Amygdala (tissue), 56 donors: ENCODE measurements around the gene PPP1R9B.
A peak's percentile ranks its signal among the peaks of the same experiment; 100 is the strongest.

Source experiments
- DNase-seq, 56 donors: peaks; one replicate each; lab custom pipeline; 2025; lab: John Stamatoyannopoulos, UW

Gene PPP1R9B

DNA sequence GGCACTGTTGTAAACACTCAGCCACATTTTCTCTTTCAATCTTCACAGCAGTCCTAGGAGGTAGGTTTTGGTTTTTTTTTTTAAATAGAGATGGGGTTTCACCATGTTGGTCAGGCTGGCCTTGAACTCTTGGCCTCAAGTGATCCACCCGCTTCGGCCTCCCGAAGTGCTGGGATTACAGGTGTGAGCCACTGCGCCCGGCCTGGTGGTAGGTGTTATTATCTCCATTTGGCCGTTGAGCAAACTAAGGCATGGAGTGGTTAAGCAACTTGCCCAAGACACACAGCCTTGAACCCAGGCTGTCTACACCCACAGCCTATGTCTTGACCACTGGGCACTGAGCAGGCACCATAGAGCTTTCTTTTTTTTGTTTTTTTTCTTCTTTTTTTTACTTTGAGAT is 24.0 kb upstream of the PPP1R9B start:
- no peak for DNase-seq

- no peak for DNase-seq
Observed at GRCh38 chr17:50173335-50173941, 23.0 kb upstream of the PPP1R9B start.

- DNase-seq = no peak
Observed at GRCh38 chr17:50172936-50173334, 22.5 kb upstream of the PPP1R9B start.

DNA sequence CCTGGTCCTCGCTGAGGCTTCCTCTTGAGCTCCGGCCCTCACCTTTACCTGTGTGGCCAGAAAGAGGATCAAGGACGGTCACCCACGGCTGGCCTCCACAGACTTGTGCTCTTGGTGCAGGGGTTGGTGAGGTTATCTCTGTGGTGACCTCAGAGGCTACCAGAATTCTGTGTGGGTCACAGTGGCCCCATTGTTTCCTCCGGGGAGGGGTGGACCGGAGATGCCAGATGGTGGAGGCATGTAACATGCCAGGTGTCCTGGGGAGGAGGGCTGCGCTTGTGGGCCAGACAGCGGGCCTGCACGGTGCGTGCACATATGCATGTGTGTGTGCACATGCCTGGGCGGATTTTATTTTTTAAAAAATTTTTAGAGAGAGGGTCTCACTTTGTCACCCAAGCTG is 21.7 kb upstream of the PPP1R9B start:
- DNase-seq = no peak

GRCh38 chr17:50171371-50172071 is 21.0 kb upstream of the PPP1R9B start:
- DNase-seq = no peak

DNA sequence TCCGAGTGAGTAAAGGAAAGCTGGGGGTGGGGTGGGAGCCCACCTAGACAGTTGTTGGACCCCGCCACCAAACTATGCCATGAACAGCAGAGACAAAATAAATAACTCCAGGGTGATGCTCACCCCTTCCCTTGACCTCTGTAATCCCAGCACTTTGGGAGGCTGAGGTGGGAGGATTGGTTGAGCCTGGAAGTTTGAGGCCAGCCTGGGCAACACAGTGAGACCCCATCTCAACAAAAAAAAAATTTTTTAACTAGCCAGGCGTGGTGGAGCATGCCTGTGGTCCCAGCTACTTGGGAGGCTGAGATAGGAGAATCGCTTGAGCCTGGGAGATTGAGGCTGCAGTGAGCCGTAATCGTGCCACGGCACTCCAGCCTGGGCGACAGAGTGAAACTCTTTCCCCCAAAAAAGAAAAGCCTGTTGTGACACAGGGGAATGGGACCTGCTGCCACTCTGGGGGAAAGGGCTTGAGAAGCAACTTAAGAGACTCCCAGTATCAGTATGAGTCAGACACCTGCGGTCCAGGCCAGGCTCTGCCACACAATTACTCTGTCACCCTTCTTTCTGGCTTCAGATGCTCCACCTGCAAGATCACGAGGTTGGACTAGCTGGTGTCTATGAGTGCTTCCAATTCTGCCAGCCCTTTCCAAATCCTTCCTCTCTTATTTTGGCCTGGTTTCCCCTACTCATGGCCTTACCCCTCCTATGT is 20.3 kb upstream of the PPP1R9B start:
- DNase-seq = no peak

DNA sequence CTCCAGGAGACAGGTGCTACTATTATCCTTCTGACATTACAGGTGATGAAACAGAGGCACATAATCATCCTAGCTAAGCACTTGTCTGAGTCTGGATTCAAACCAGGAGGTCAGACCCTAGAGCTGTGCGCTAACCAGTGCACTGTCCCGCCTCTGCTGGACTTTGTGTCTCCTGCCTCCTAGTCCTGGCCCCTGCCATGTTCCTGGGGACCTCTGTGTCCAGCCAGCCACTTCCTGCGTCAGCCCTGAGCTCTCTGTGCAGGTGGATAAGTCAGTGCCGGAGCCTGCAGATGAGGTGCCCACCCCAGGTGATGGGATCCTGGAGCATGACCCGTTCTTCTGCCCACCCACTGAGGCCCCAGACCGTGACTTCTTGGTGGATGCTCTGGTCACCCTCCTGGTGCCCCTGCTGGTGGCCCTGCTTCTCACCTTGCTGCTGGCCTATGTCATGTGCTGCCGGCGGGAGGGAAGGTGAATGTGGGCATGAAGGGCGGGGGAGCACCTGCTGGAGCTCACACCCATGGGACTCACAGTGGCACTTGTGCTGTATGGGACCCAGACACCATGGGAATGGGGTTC is 19.5 kb upstream of the PPP1R9B start:
- DNase-seq = no peak

DNA sequence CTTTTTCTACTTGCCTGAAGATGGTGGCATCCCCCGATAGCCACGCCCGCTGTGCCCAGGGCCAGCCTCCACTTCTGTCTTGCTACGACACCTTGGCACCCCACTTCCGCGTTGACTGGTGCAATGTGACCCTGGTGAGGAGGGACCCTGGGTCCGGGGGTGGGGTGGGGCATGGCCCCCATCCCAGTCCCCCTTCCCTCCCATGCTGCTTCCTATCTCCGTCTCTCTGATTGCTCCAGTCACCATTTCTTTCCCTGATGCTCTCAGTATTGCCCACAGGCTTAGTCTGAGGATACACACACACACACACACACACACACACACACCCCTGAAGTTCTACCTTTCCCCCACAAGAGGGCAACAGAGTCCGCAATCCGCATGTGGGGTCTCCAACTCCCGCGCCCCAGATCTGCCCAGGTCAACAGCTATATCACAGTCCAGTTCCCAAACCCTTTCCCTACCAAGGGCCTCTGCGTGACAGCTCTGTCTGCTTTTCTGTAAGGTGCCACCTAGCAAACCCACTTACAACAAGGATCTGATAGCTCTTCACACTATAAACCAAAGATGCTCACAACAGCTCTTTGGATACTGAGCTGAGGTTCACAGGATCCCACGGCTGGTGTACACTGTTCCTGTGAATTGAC is 18.8 kb upstream of the PPP1R9B start:
- peak in 19 of 56 donors; percentile 6 to 48 (median 22) for DNase-seq

GRCh38 chr17:50168319-50168718 is 17.8 kb upstream of the PPP1R9B start:
- DNase-seq = no peak

GRCh38 chr17:50167371-50167770 is 16.9 kb upstream of the PPP1R9B start:
- DNase-seq = no peak

GRCh38 chr17:50166518-50167181 is 16.2 kb upstream of the PPP1R9B start:
- DNase-seq = no peak

GRCh38 chr17:50165867-50166517 is 15.5 kb upstream of the PPP1R9B start, which contains the start of gene SGCA:
Gene SGCA (plus strand): TSS chr17:50166005. CDS start chr17:50166041, 36 bp downstream.
- DNase-seq = no peak

DNA sequence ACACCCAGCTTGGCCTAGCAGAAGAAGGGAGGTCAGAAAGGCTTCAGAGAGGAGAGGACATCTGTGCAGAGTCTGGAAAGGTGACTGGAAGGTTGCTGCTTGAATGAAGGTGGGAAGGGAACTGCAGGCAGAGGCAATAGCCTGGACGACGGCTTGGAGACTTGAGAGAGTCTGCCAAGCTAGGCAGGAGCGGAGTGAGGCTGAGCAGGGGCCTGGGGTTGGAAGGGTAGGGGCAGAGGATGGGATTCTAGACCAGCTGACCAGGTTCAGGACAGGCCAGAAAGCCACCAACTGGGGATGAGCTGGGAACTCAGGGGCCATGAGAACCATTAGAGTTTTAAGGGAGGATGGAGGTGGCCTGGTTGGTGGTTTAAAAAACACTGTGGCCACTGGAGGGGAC is 15.0 kb upstream of the PPP1R9B start:
- no peak for DNase-seq

GRCh38 chr17:50165066-50165465 is 14.6 kb upstream of the PPP1R9B start:
- DNase-seq = no peak

GRCh38 chr17:50164697-50164988 is 14.2 kb upstream of the PPP1R9B start:
- no peak for DNase-seq

DNA sequence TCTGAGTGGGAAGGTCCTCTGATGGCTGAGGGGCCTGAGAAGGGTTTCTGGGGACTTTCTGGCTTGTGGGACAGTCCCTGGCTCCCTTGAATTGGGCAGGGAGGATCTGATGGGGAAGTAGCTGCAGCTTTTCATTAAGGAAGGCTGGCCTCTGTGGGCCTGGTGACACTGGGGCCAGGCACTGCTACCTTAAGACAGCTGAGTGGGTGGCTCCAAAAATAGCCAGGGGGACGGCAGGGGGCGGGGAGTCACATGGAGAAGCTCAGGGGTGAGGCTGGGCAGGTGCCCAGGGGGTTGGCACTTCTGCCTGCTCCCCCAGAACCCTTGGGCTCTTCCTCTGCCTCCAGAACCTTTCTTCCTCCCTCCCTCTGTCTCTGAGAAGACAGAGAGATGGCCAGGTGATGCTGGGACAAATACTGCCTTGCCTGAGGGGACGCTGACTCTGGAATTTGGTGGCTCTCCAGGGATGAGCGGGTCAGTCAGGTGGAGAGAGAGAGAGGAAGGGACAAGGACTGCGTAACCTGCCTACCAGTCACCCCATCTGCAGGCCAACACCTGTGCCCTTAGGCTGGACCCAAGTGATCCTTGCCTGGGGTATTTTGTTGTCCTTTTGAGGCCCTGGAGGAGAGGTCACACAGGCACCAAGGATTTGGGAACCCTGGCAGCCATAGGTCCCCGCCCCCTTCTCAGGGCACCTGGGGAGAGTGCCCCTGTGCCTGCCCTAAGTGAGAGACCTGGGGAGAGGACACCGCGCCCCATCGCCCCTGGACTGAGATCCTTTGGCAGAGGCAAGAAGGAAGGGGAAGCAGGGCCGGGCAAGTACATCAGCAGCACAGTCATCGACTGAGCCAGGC is 13.6 kb upstream of the PPP1R9B start:
- no peak for DNase-seq

DNA sequence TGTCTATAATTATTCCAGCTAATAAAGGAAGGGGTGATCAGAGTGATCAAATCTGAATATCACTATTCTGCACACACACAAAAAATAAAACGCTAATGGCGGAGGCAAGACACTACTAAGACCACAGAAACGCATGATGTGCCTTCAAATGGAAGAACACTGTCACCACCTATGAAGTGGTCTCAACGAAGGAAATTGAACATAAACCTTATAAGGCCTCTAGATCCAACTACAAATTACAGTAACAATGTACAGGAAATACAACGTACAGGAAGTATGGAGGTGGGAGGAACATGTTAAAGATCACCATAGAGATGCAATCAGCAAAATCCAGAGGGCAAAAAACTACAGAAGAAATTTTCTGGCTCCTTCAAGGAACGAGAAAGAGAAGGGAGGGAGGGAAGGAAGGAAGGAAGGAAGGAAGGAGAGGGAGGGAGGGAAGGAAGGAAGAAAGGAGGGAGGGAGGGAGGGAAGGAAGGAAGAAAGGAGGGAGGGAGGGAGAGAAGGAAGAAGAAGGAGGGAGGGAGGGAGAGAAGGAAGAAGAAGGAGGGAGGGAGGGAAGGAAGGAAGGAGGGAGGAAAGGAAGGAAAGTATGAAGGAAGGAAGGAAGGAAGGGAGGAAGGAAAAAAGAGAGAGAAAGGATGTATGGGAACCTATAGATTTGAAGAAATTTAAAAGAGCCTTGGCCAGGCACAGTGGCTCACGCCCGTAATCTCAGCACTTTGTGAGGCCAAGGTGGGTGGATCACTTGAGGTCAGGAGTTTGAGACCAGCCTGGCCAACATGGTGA is 12.2 kb upstream of the PPP1R9B start:
- DNase-seq = no peak

DNA sequence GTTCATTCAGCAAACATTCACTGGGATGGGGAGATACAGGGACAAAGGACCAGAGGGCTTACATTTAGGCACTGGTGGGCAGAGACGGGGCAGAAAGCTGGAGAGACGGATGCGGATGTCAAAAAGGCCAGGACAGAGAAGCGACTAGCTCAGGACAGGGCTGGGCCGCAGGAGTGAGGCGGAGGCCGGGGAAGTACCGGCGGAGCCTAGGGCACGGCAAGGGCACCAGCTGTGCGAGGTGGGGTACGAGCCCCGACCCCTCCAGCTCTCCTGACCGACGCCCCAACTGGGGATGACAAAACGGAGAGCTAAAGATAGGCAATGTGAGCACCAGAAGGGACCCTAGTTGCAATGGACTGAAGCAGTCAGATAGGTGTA is 11.4 kb upstream of the PPP1R9B start:
- DNase-seq = no peak
